ENCODE measurements around the gene HS6ST3. TPM values are rescaled to one million over a fixed set of nuclear protein-coding genes. Genes with fewer than 3 reads are reported as not detected.
A peak's percentile ranks its signal among the peaks of the same experiment; 100 is the strongest.

Gene HS6ST3
- total RNA-seq, 4 donors from 2014 or later: 0.16 to 0.27 TPM; not detected in 2

- Histone ChIP-seq H3K27ac (no peak overlapping the region), H3K36me3 (no peaks in the 10 kb centered on the region), H3K27me3 (no peaks in the 10 kb centered on the region), H3K4me3 (no peak overlapping the region), H3K9me3 (no peaks in the 10 kb centered on the region), H3K4me1 (no peaks in the 10 kb centered on the region)
- 65 to 72% methylated on average over 5 of the region's 5 CpGs for WGBS, 2 donors (ENCODE audit: low coverage in 1 of 2)
- no peak for DNase-seq
- in situ Hi-C loops (cut with MboI; ENCODE audit: low pct_ligation_motif_present in 1 of 4, low pct_unique_long_range_greater_than_20kb in 1 of 4, low sequenced_read_pairs in 3 of 4): no loop called here
- TF ChIP-seq POLR2A (IDR thresholded peaks at IDR 0.05): no peak
- peak in 1 of 3 donors; percentile 22 for TF ChIP-seq POLR2AphosphoS5 (IDR thresholded peaks at IDR 0.05)
- intact Hi-C loops (cut with DNase I; ENCODE audit: low total_unique reads): no loop called here
These were observed 133.3 kb downstream of the HS6ST3 start for GRCh38 chr13:96223231-96223630.

GRCh38 chr13:96229356-96229755 is 139.4 kb downstream of the HS6ST3 start:
- Histone ChIP-seq H3K9me3 (no peaks in the 10 kb centered on the region), H3K4me1 (no peaks in the 10 kb centered on the region), H3K27me3 (no peaks in the 10 kb centered on the region), H3K4me3 (no peak overlapping the region), H3K27ac (no peak overlapping the region), H3K36me3 (no peaks in the 10 kb centered on the region)
- WGBS, 2 donors (ENCODE audit: low coverage in 1 of 2): 16% methylated on average over 2 of the region's 2 CpGs; no CpG with 5 or more reads in 1 of the 2 donors
- TF ChIP-seq POLR2A (IDR thresholded peaks at IDR 0.05): no peak
- TF ChIP-seq EP300 (IDR thresholded peaks at IDR 0.05; ENCODE audit: low read depth): no peak
- no peak for TF ChIP-seq POLR2AphosphoS5 (IDR thresholded peaks at IDR 0.05)
- peak; percentile 23 to 48 (median 32) for TF ChIP-seq CTCF (IDR thresholded peaks at IDR 0.05)
- in situ Hi-C loops (cut with MboI; ENCODE audit: low pct_ligation_motif_present in 1 of 4, low pct_unique_long_range_greater_than_20kb in 1 of 4, low sequenced_read_pairs in 3 of 4) (no loop called here), intact Hi-C loops (cut with DNase I; ENCODE audit: low total_unique reads) (no loop called here)
- no peak for DNase-seq

- Histone ChIP-seq H3K4me1 (no peaks in the 10 kb centered on the region), H3K27ac (no peak overlapping the region), H3K4me3 (no peak overlapping the region), H3K27me3 (no peaks in the 10 kb centered on the region), H3K9me3 (no peaks in the 10 kb centered on the region), H3K36me3 (no peaks in the 10 kb centered on the region)
- TF ChIP-seq POLR2A (IDR thresholded peaks at IDR 0.05) (no peak), EP300 (IDR thresholded peaks at IDR 0.05; ENCODE audit: low read depth) (no peak), POLR2AphosphoS5 (IDR thresholded peaks at IDR 0.05) (no peak), CTCF (IDR thresholded peaks at IDR 0.05) (no peak)
- intact Hi-C loops (cut with DNase I; ENCODE audit: low total_unique reads): no loop called here
- no peak for DNase-seq
- WGBS, 2 donors (ENCODE audit: low coverage in 1 of 2): 77 to 92% methylated on average over 5 of the region's 5 CpGs
- in situ Hi-C loops (cut with MboI; ENCODE audit: low pct_ligation_motif_present in 1 of 4, low pct_unique_long_range_greater_than_20kb in 1 of 4, low sequenced_read_pairs in 3 of 4): no loop called here
These were observed 148.3 kb downstream of the HS6ST3 start for GRCh38 chr13:96238241-96238640.

GRCh38 chr13:96238861-96239260 is 149.0 kb downstream of the HS6ST3 start:
- in situ Hi-C loops (cut with MboI; ENCODE audit: low pct_ligation_motif_present in 1 of 4, low pct_unique_long_range_greater_than_20kb in 1 of 4, low sequenced_read_pairs in 3 of 4): no loop called here
- WGBS, 2 donors (ENCODE audit: low coverage in 1 of 2): 76 to 87% methylated on average over 5 of the region's 5 CpGs

More at GRCh38 chr13:96238861-96239260, 149.0 kb downstream of the HS6ST3 start:
- no peak overlapping the region for H3K4me3 ChIP-seq
- no peak for TF ChIP-seq EP300 (IDR thresholded peaks at IDR 0.05; ENCODE audit: low read depth)
- no peak for TF ChIP-seq POLR2AphosphoS5 (IDR thresholded peaks at IDR 0.05)
- TF ChIP-seq POLR2A (IDR thresholded peaks at IDR 0.05): no peak
- no peak for TF ChIP-seq CTCF (IDR thresholded peaks at IDR 0.05)
- H3K27me3 ChIP-seq: no peaks in the 10 kb centered on the region
- intact Hi-C loops (cut with DNase I; ENCODE audit: low total_unique reads): no loop called here
- no peak for DNase-seq
- no peak overlapping the region for H3K27ac ChIP-seq
- H3K9me3 ChIP-seq: no peaks in the 10 kb centered on the region
- H3K4me1 ChIP-seq: no peaks in the 10 kb centered on the region
- no peaks in the 10 kb centered on the region for H3K36me3 ChIP-seq

Data from transverse colon (tissue), 4 donors.